ENCODE data around the gene PAX8.

DNA sequence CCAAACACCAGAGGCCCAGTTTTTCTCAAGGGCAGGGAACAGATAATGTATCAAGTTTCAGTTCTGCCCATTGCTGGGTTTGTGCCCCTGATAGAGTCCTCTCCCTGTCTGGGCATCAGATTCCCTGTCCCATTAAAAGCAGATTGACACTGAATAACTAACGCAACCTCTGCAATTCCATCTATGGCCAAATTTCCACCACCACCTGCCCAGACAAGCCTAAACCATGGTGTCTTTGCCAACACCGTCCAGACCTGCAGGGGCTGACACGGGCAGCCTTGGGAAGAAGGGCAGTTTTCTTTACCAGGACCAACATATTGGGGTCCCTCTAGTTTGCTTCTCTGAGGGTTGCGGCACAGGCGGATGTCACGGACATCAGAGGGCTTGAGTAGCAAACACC, 26.4 kb upstream of the PAX8 start:
- TF ChIP-seq, protein P1, sequence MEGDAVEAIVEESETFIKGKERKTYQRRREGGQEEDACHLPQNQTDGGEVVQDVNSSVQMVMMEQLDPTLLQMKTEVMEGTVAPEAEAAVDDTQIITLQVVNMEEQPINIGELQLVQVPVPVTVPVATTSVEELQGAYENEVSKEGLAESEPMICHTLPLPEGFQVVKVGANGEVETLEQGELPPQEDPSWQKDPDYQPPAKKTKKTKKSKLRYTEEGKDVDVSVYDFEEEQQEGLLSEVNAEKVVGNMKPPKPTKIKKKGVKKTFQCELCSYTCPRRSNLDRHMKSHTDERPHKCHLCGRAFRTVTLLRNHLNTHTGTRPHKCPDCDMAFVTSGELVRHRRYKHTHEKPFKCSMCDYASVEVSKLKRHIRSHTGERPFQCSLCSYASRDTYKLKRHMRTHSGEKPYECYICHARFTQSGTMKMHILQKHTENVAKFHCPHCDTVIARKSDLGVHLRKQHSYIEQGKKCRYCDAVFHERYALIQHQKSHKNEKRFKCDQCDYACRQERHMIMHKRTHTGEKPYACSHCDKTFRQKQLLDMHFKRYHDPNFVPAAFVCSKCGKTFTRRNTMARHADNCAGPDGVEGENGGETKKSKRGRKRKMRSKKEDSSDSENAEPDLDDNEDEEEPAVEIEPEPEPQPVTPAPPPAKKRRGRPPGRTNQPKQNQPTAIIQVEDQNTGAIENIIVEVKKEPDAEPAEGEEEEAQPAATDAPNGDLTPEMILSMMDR (IDR thresholded peaks at IDR 0.05), result no peak
- TF ChIP-seq ZFX (IDR thresholded peaks at IDR 0.05; ENCODE audit: borderline replicate concordance), result no peak

Measured in 22Rv1 (cell line).